Measurements from ENCODE around the gene RTRAF.

DNA sequence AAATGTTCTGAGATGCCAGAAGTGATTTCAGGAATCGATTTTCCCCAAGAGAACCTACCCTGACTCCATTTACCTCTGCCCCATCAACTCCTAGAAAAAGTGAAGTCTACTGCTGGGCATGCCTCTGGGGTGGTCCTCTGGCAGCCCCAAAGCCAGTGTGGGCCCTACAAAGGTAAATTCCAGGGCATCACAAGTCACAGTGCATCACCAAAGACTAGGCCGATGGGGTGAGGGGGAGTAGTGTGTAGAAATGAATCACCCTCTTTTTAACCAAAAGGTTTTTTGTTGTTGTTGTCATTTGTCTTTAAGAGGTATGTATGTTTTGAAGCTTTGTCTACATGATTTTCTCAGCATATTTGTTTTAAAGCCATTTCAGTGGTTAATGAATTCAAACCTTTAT is 46.4 kb upstream of the RTRAF start:
- TF ChIP-seq POLR2A (IDR thresholded peaks at IDR 0.05) = no peak
- TF ChIP-seq CTCF (IDR thresholded peaks at IDR 0.05) = no peak
- no peak for TF ChIP-seq POLR2AphosphoS5 (IDR thresholded peaks at IDR 0.05)
- TF ChIP-seq EP300 (IDR thresholded peaks at IDR 0.05) = no peak

All from upper lobe of left lung (tissue), 4 donors.